Naive thymus-derived CD8-positive, alpha-beta T cell (primary cell): ENCODE results near the gene NEUROG3. TPM values are rescaled to one million over a fixed set of nuclear protein-coding genes. Genes with fewer than 3 reads are reported as not detected.

ENCODE experiments used
- ATAC-seq, 2 donors: fragments of 150-1000 bp; cut with Tn5 transposase in 1 of 2; sonication (Bioruptor Pico), chemical (Tn5 transposase) in 1 of 2; 1 replicate in 1 of 2; 2 replicates in 1 of 2; pipeline ENCODE4 v1.10.0; 2021; ENCODE audit warnings: mild to moderate bottlenecking in 2 of 2, moderate library complexity in 2 of 2
- POLR2A ChIA-PET: fragments of 350-600 bp; sonication (Branson Sonifier 250); formaldehyde crosslinking; loops from one replicate; lab custom pipeline; 2021; ENCODE audit warnings: antibody characterized with exemption; lab: Charles Lee
- DNase-seq, 10 donors: peaks; one replicate each; pipeline versions ENCODE4 v3.0.0 to v3.0.0-alpha.2; 2020 to 2022
- H3K27ac Mint-ChIP-seq, 10 donors: one replicate each; pipeline ENCODE4 v1.8.0; 2020 to 2022; ENCODE audit warnings: mild to moderate bottlenecking in 10 of 10, mixed read lengths in 10 of 10, moderate library complexity in 4 of 10, inconsistent platforms in 1 of 10
- H3K27me3 Mint-ChIP-seq, 5 donors: one replicate each; pipeline ENCODE4 v1.8.0; 2021 to 2022; ENCODE audit warnings: mixed read lengths in 5 of 5
- H3K36me3 Mint-ChIP-seq, 3 donors: one replicate each; pipeline ENCODE4 v1.8.0; 2020 to 2022; ENCODE audit warnings: mixed read lengths in 3 of 3, mild to moderate bottlenecking in 2 of 3, inconsistent platforms in 1 of 3
- H3K4me1 Mint-ChIP-seq, 4 donors: one replicate each; pipeline ENCODE4 v1.8.0; 2021 to 2022; ENCODE audit warnings: mixed read lengths in 4 of 4
- H3K4me3 Mint-ChIP-seq, 10 donors: one replicate each; pipeline ENCODE4 v1.8.0; 2020 to 2022; ENCODE audit warnings: mild to moderate bottlenecking in 10 of 10, mixed read lengths in 10 of 10, moderate library complexity in 6 of 10, inconsistent platforms in 1 of 10
- H3K9me3 Mint-ChIP-seq, 9 donors: one replicate each; pipeline ENCODE4 v1.8.0; 2020 to 2022; ENCODE audit warnings: mixed read lengths in 9 of 9, mild to moderate bottlenecking in 3 of 9, inconsistent platforms in 1 of 9, moderate library complexity in 1 of 9
- polyA plus RNA-seq, 3 donors: library from polyadenylated mRNA; unstranded; fragments of 300-500 nt; fragmentation: Illumina TruSeq; gene quantifications; one replicate each; pipeline ENCODE4 v1.2.3, GENCODE V29; 2021
- total RNA-seq, 8 experiments: library from RNA in 2 of 8; stranded (reverse) in 2 of 8; gene quantifications; one replicate each; pipeline ENCODE4 v1.2.3 and lab custom pipeline; 2021 to 2026

NEUROG3 gene
- total and polyA plus RNA-seq, 5 experiments from 2014 or later = 0.28 TPM; not detected in 4

DNA sequence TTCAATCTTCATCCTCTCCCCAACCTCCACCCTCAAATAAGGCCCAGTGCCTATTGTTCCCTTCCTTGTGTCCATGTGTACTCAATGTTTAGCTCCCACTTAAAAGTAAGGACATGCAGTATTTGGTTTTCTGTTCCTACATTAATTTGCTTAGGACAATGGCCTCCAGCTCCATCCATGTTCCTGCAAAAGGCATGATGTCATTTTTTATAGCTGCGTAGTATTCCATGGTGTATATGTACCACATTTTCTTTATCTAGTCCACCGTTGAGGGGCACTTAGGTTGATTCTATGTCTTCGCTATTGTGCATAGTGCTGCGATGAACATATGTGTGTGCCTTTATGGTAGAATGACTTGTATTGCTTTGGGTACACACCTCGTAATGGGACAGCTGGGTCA is 7.2 kb upstream of the NEUROG3 start:
- peaks cover 19 to 49% (median 42%) of the 10 kb centered on the region in 5 donors for H3K27me3 Mint-ChIP-seq
- ATAC-seq = no peak

GRCh38 chr10:69579464-69580060 is 6.3 kb upstream of the NEUROG3 start:
- DNase-seq (no peak), ATAC-seq (no peak)
- Mint-ChIP-seq H3K27me3 (peaks cover 24 to 57% (median 46%) of the 10 kb centered on the region in 5 donors), H3K36me3 (no peaks in the 10 kb centered on the region), H3K4me3 (no peak overlapping the region), H3K27ac (no peak overlapping the region), H3K4me1 (peaks cover 4 to 6% (median 5%) of the 10 kb centered on the region in 4 donors), H3K9me3 (no peaks in the 10 kb centered on the region)
- POLR2A ChIA-PET = no interaction called here

More for the DNA sequence above, 7.2 kb upstream of the NEUROG3 start:
- H3K36me3 Mint-ChIP-seq = no peaks in the 10 kb centered on the region
- POLR2A ChIA-PET = no interaction called here
- peaks cover 0 to 1% (median 0%) of the 10 kb centered on the region in 4 donors for H3K4me1 Mint-ChIP-seq
- H3K27ac Mint-ChIP-seq = no peak overlapping the region
- H3K4me3 Mint-ChIP-seq = no peak overlapping the region
- no peaks in the 10 kb centered on the region for H3K9me3 Mint-ChIP-seq
- DNase-seq = no peak

GRCh38 chr10:69578508-69578991 is 5.3 kb upstream of the NEUROG3 start:
- no peak for ATAC-seq
- Mint-ChIP-seq H3K27me3 (peaks cover 26 to 67% (median 54%) of the 10 kb centered on the region in 5 donors), H3K27ac (peak overlapping the region in 1 of 10 donors; percentile 71), H3K36me3 (no peaks in the 10 kb centered on the region), H3K9me3 (no peaks in the 10 kb centered on the region), H3K4me3 (no peak overlapping the region), H3K4me1 (peaks cover 9 to 16% (median 15%) of the 10 kb centered on the region in 4 donors)
- no peak for DNase-seq
- POLR2A ChIA-PET = no interaction called here

DNA sequence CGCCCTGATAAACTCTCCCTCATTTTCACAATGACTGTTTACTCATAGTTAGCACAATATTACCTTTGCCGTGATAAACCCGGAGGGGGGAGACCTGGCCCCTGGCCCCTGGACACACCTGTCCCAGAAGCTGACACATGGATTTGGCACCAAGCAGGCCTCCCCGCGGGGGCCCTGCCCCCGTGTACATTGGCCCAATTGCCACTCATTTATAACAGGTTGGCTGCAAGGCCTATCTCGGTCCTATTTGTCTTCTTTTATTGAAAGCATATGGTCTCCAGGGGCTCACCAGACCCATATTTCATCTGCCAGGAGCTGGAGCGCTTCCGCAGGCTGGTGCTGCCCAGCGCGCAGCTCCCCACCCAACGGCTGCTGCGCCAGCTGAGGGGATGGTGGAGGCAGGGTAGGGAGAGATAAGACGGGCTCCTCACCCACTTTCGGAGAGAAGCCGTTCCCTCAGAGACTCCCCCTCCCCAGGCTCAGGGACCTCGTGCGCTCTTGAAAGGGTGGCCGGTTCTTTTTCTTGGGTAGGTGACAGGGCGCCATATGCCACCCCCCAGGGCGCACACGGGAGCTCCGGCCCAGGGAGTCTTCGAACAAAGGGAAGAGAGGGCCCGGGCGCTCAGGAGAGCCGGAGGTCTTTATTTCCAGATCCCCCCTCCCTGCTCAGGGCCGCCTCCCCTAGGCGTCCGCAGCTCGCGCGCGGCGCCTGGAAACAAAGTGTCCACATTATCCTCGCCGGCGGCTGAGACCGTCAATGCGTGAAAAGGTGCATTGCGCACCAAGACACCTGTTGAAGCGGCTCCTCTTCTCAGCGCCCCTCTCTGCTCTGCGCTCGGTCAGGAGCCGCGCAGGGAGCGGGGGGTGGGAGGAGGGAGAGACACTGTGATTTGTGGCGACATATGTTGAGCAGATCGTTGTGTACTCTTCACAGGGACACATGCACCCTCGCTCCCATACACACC is 4.3 kb upstream of the NEUROG3 start:
- H3K9me3 Mint-ChIP-seq = no peaks in the 10 kb centered on the region
- peaks cover 13 to 25% (median 21%) of the 10 kb centered on the region in 4 donors for H3K4me1 Mint-ChIP-seq
- DNase-seq = no peak
- ATAC-seq = no peak
- POLR2A ChIA-PET = no interaction called here
- no peak overlapping the region for H3K27ac Mint-ChIP-seq
- peaks cover 30 to 75% (median 59%) of the 10 kb centered on the region in 5 donors for H3K27me3 Mint-ChIP-seq
- no peak overlapping the region for H3K4me3 Mint-ChIP-seq
- no peaks in the 10 kb centered on the region for H3K36me3 Mint-ChIP-seq

DNA sequence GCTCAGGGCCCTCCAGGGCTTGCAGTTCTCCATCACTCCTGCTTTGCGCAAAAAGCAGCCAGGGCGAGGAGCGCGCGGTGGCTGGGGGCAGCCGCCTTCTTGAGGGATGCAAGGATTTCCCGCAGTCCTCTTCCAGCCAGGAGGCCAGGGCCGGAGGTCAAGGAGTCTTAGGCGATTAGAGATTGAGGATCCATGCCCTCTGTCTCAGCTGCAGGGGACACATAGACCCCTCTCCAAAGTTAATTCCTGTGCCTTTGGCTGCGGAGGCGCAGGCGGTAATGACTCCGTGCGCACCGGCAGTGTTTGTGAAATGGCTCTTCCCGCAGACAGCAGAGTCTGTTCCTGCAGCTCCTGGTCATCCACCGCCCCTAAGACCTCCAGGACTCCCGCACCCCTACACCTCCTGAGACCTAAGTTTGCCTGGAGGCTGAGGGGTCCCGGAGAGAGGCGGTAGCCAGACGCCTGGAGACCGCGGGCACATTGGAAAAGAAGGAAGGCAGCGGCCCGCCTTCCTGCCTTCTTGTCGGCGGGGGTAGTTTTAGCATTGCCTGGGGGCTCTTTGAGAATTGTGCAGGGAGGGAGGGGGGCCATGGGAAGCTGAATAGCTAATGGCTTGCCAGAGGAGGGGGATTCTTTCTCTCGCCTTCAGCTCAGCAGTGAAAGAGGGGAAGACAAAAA is 3.3 kb upstream of the NEUROG3 start:
- POLR2A ChIA-PET = no interaction called here
- DNase-seq (no peak), ATAC-seq (no peak)
- no peak overlapping the region for H3K4me3 Mint-ChIP-seq
- H3K9me3 Mint-ChIP-seq = no peaks in the 10 kb centered on the region
- H3K27me3 Mint-ChIP-seq = peaks cover 33 to 84% (median 61%) of the 10 kb centered on the region in 5 donors
- peaks cover 17 to 33% (median 27%) of the 10 kb centered on the region in 4 donors for H3K4me1 Mint-ChIP-seq
- peaks cover 0 to 3% (median 0%) of the 10 kb centered on the region in 3 donors for H3K36me3 Mint-ChIP-seq
- no peak overlapping the region for H3K27ac Mint-ChIP-seq

GRCh38 chr10:69575164-69575722 is 2.0 kb upstream of the NEUROG3 start:
- Mint-ChIP-seq H3K27ac (no peak overlapping the region), H3K4me3 (peak overlapping the region in 5 of 10 donors; percentile 74 to 83 (median 76)), H3K36me3 (peaks cover 0 to 5% (median 0%) of the 10 kb centered on the region in 3 donors), H3K9me3 (peaks cover 0 to under 1% (median 0%) of the 10 kb centered on the region in 9 donors), H3K27me3 (peaks cover 37 to 88% (median 65%) of the 10 kb centered on the region in 5 donors), H3K4me1 (peaks cover 17 to 35% (median 32%) of the 10 kb centered on the region in 4 donors)
- DNase-seq = no peak
- POLR2A ChIA-PET = no interaction called here
- no peak for ATAC-seq

- peaks cover 37 to 88% (median 66%) of the 10 kb centered on the region in 5 donors for H3K27me3 Mint-ChIP-seq
- DNase-seq (no peak), ATAC-seq (peak in 1 of 2 donors; percentile 44)
- peaks cover 17 to 36% (median 34%) of the 10 kb centered on the region in 4 donors for H3K4me1 Mint-ChIP-seq
- H3K9me3 Mint-ChIP-seq = peaks cover 0 to 2% (median 0%) of the 10 kb centered on the region in 9 donors
- peaks cover 0 to 5% (median 0%) of the 10 kb centered on the region in 3 donors for H3K36me3 Mint-ChIP-seq
- H3K27ac Mint-ChIP-seq = peak overlapping the region in 4 of 10 donors; percentile 19 to 65 (median 60)
- POLR2A ChIA-PET = no interaction called here
- H3K4me3 Mint-ChIP-seq = peak overlapping the region; percentile 28 to 83 (median 72)
These were observed 1.4 kb upstream of the NEUROG3 start for GRCh38 chr10:69574571-69574978.

DNA sequence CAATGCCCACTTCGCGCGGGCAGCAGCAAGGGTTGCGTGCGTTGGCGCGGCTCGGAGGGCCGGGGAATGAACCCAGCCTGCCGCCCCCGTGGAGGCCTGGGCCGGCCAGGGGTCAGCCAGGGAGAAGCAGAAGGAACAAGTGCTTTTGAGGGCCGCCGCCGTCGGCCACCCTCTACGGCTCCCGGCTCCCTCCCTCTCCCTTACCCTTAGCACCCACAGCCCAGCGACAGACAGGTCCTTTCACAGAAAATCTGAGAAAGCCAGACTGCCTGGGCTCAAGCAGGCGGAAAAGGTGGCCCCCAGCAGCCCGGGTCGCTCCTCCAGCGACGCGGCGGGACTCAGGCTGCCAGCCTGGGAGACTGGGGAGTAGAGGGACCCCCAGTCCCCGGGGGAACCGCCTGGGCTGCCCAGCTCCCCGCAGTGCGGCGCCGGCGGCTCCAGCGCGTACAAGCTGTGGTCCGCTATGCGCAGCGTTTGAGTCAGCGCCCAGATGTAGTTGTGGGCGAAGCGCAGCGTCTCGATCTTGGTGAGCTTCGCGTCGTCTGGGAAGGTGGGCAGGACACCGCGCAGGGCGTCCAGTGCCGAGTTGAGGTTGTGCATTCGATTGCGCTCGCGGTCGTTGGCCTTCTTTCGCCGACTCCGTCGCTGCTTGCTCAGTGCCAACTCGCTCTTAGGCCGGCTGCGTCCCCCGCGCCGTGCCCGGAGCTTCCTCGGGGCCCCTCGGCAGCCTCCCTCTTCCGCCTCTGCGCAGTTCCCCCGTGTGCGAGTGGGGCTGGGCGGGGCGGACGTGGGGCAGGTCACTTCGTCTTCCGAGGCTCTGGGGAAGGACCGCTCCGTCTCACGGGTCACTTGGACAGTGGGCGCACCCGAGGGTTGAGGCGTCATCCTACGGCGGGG is 815 bp downstream of the NEUROG3 start:
- H3K9me3 Mint-ChIP-seq = peaks cover 0 to 10% (median 1%) of the 10 kb centered on the region in 9 donors
- peaks cover 0 to 5% (median 0%) of the 10 kb centered on the region in 3 donors for H3K36me3 Mint-ChIP-seq
- H3K27ac Mint-ChIP-seq = peak overlapping the region in 1 of 10 donors; percentile 5
- peak overlapping the region; percentile 76 to 93 (median 83) for H3K4me3 Mint-ChIP-seq
- DNase-seq (peak in 1 of 10 donors; percentile 14), ATAC-seq (peak; percentile 52 to 67)
- H3K27me3 Mint-ChIP-seq = peaks cover 44 to 84% (median 63%) of the 10 kb centered on the region in 5 donors
- peaks cover 17 to 42% (median 34%) of the 10 kb centered on the region in 4 donors for H3K4me1 Mint-ChIP-seq
- POLR2A ChIA-PET = no interaction called here

- H3K27me3 Mint-ChIP-seq = peaks cover 42 to 88% (median 62%) of the 10 kb centered on the region in 5 donors
- ATAC-seq (no peak), DNase-seq (no peak)
- H3K9me3 Mint-ChIP-seq = peaks cover 0 to 11% (median 3%) of the 10 kb centered on the region in 9 donors
- peaks cover 0 to 6% (median 5%) of the 10 kb centered on the region in 3 donors for H3K36me3 Mint-ChIP-seq
- H3K4me3 Mint-ChIP-seq = peak overlapping the region; percentile 67 to 86 (median 79)
- H3K4me1 Mint-ChIP-seq = peaks cover 17 to 42% (median 34%) of the 10 kb centered on the region in 4 donors
- POLR2A ChIA-PET = interaction anchor here (1.2 kb wide), 1 partner anchor 12 kb away, joined by 3 read pairs; no protein-coding TSS in a partner anchor
- peak overlapping the region in 1 of 10 donors; percentile 56 for H3K27ac Mint-ChIP-seq
These were observed 1.5 kb downstream of the NEUROG3 start for GRCh38 chr10:69571618-69572158.

DNA sequence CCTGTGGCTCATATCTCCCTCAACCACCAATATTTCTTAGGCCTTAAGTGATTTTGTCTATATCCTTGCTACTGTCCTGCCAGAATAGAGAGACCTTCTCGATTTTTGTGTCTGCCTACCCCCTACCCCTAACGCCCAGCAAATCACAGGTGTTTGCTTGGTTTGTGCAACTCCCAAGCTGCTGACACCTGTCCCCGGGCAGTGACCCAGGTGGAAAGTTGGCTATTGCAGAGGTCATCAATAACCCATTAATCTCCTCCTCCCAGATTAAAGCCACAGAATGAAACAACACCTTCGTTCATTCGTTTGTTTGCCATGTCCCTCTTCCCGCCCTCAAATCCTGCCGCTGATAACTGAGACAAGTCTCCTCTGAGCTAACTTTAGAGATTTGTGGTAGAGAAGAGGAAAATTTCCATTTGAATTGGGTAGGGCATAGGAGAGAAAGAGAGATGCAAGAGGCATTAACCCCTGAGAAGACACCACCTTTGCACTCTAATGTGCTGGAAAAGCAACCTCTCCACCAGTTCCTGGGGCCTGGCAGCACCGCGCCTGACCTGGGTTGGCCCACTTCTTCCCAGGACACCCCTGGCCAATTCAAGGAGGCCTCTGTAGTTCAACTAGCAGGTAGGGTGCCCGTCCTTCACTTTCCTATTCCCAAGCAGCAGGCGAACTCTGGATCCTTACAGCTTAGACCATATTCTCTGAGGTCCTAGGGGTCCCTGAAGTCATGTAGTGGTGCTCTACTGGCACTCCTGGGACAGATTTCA is 3.0 kb downstream of the NEUROG3 start:
- Mint-ChIP-seq H3K4me1 (peaks cover 17 to 42% (median 33%) of the 10 kb centered on the region in 4 donors), H3K27ac (peak overlapping the region in 1 of 10 donors; percentile 31), H3K9me3 (peaks cover 0 to 16% (median 4%) of the 10 kb centered on the region in 9 donors), H3K4me3 (peak overlapping the region in 3 of 10 donors; percentile 12 to 17 (median 16)), H3K27me3 (peaks cover 54 to 93% (median 69%) of the 10 kb centered on the region in 5 donors), H3K36me3 (peaks cover 0 to 8% (median 5%) of the 10 kb centered on the region in 3 donors)
- no peak for ATAC-seq
- no peak for DNase-seq
- POLR2A ChIA-PET = interaction anchor here (1.2 kb wide), 1 partner anchor 14 kb away, joined by 3 read pairs; no protein-coding TSS in a partner anchor
